ENCODE data around the gene SHANK1.

GRCh38 chr19:50628551-50628950 lies 91.1 kb downstream of the SHANK1 start:
- TF ChIP-seq CTCF (IDR thresholded peaks at IDR 0.05) (no peak), POLR2A (IDR thresholded peaks at IDR 0.05) (no peak)
